CD14-positive monocyte (primary cell): ENCODE measurements around the gene ZNF225. TPM values are rescaled to one million over a fixed set of nuclear protein-coding genes. Genes with fewer than 3 reads are reported as not detected.
"Not testable (repeated sequence)": the region's sequence is repeated elsewhere in the genome, so short reads cannot be mapped to it uniquely, and the experiment has no call there.

Experiments
- DNase-seq, 3 donors: peaks; one replicate each; pipeline ENCODE4 v3.0.0-alpha.2; 2011 to 2022
- H2AFZ ChIP-seq: 2 replicates; pipeline ENCODE4 v1.6.0; 2012; ENCODE audit warnings: mild to moderate bottlenecking, low read depth, low read length, inconsistent platforms; ENCODE audit not compliant: insufficient read depth, poor library complexity, severe bottlenecking
- H3K27ac ChIP-seq, 2 donors: 1 replicate in 1 of 2; 2 replicates in 1 of 2; pipeline ENCODE4 v1.5.1; 2012 to 2013; ENCODE audit warnings: low read length in 2 of 2, control low read depth in 1 of 2, inconsistent platforms in 1 of 2, low read depth in 1 of 2, mild to moderate bottlenecking in 1 of 2
- H3K27me3 ChIP-seq, 2 donors: one replicate each; pipeline versions ENCODE4 v1.6.0 to v1.6.1; 2011 to 2013; ENCODE audit warnings: low read length in 2 of 2; ENCODE audit not compliant: control insufficient read depth in 2 of 2, insufficient read depth in 2 of 2
- H3K36me3 ChIP-seq, 2 donors: replicated peaks in 1 of 2; 1 replicate in 1 of 2; 2 replicates in 1 of 2; pipeline versions ENCODE4 v1.5.1 to v1.6.1; 2012 to 2013; ENCODE audit warnings: low read length in 2 of 2, control low read depth in 1 of 2, inconsistent platforms in 1 of 2, mild to moderate bottlenecking in 1 of 2; ENCODE audit not compliant: insufficient read depth in 2 of 2, control insufficient read depth in 1 of 2
- H3K4me1 ChIP-seq, 2 donors: 1 replicate in 1 of 2; 2 replicates in 1 of 2; pipeline versions ENCODE4 v1.5.1 to v1.6.1; 2012 to 2013; ENCODE audit warnings: low read length in 2 of 2, control low read depth in 1 of 2, inconsistent platforms in 1 of 2, mild to moderate bottlenecking in 1 of 2, moderate library complexity in 1 of 2; ENCODE audit not compliant: insufficient read depth in 2 of 2, control insufficient read depth in 1 of 2
- H3K4me2 ChIP-seq: replicated peaks from 2 replicates; pipeline ENCODE3; 2012; ENCODE audit warnings: low read length, moderate library complexity, mild to moderate bottlenecking; ENCODE audit not compliant: poor library complexity, severe bottlenecking; ENCODE audit errors: extremely low read depth
- H3K4me3 ChIP-seq, 3 experiments: fragments of 200-600 bp in 1 of 3; sonication (generic) in 1 of 3; replicated peaks in 1 of 3; 1 replicate in 2 of 3; 2 replicates in 1 of 3; pipeline ENCODE4 v1.5.1; 2011 to 2013; ENCODE audit warnings: low read length in 3 of 3, mild to moderate bottlenecking in 3 of 3, control low read depth in 2 of 3, low read depth in 2 of 3, inconsistent platforms in 1 of 3, moderate library complexity in 1 of 3
- H3K79me2 ChIP-seq: 2 replicates; pipeline ENCODE4 v1.6.0; 2012; ENCODE audit warnings: mild to moderate bottlenecking, control low read depth, inconsistent platforms, low read length, moderate library complexity; ENCODE audit not compliant: insufficient read depth
- H3K9ac ChIP-seq: 2 replicates; pipeline ENCODE4 v1.6.0; 2017; ENCODE audit warnings: low read length, mild to moderate bottlenecking; ENCODE audit not compliant: insufficient read depth, poor library complexity, severe bottlenecking
- H3K9me3 ChIP-seq, 2 donors: replicated peaks in 1 of 2; 1 replicate in 1 of 2; 2 replicates in 1 of 2; pipeline versions ENCODE4 v1.5.1 to v1.6.1; 2012 to 2013; ENCODE audit warnings: low read length in 2 of 2, control low read depth in 1 of 2; ENCODE audit not compliant: control insufficient read depth in 1 of 2, insufficient read depth in 1 of 2
- H4K20me1 ChIP-seq: 2 replicates; pipeline ENCODE4 v1.6.0; 2012; ENCODE audit warnings: mild to moderate bottlenecking, low read length, control low read depth, moderate library complexity; ENCODE audit not compliant: insufficient read depth
- H3K27ac Mint-ChIP-seq, 7 donors: one replicate each; pipeline ENCODE4 v1.8.0; 2020; ENCODE audit warnings: mild to moderate bottlenecking in 7 of 7, mixed read lengths in 7 of 7, moderate library complexity in 6 of 7, inconsistent platforms in 2 of 7
- H3K27me3 Mint-ChIP-seq, 3 donors: one replicate each; pipeline ENCODE4 v1.8.0; 2021 to 2022; ENCODE audit warnings: low read depth in 3 of 3, mild to moderate bottlenecking in 3 of 3, mixed read lengths in 3 of 3, moderate library complexity in 3 of 3, inconsistent platforms in 1 of 3
- H3K36me3 Mint-ChIP-seq, 2 donors: one replicate each; pipeline ENCODE4 v1.8.0; 2020; ENCODE audit warnings: mixed read lengths in 2 of 2, inconsistent platforms in 1 of 2, mild to moderate bottlenecking in 1 of 2
- H3K4me1 Mint-ChIP-seq: one replicate; pipeline ENCODE4 v1.8.0; 2020; ENCODE audit warnings: mild to moderate bottlenecking, mixed read lengths
- H3K4me3 Mint-ChIP-seq, 2 donors: one replicate each; pipeline ENCODE4 v1.8.0; 2020; ENCODE audit warnings: mild to moderate bottlenecking in 2 of 2, mixed read lengths in 2 of 2, moderate library complexity in 1 of 2
- H3K9me3 Mint-ChIP-seq, 7 donors: one replicate each; pipeline ENCODE4 v1.8.0; 2020 to 2022; ENCODE audit warnings: mixed read lengths in 7 of 7, mild to moderate bottlenecking in 6 of 7, moderate library complexity in 6 of 7, inconsistent platforms in 2 of 7
- WGBS: methylation state at CpG from one replicate; pipeline ENCODE4 v1.1.5; 2013; ENCODE audit warnings: missing lambda C conversion rate; ENCODE audit not compliant: insufficient coverage; 5-methylcytosine and 5-hydroxymethylcytosine counted together
- intact Hi-C, 2 donors: fragments of 100-400 bp; cut with micrococcal nuclease; formaldehyde crosslinking; loops; one replicate each; pipeline versions ENCODE4 v1.15.0 to v1.15.1; 2023
- polyA plus RNA-seq, 3 donors: library from polyadenylated mRNA; depleted of rRNA in 1 of 3; unstranded in 2 of 3; stranded (reverse) in 1 of 3; fragments of 300-500 nt in 2 of 3; fragments of >200 nt in 1 of 3; fragmentation: Illumina TruSeq in 2 of 3; gene quantifications; 1 replicate in 2 of 3; 2 replicates in 1 of 3; pipeline ENCODE4 v1.2.3, GENCODE V29; 2012 to 2021
- TF ChIP-seq, protein P1 (sequence below): fragments of 200-600 bp; IDR thresholded peaks from one replicate; pipeline ENCODE4 v1.8.0; 2022; ENCODE audit warnings: antibody characterized with exemption, mild to moderate bottlenecking

Gene ZNF225
- polyA plus RNA-seq, 3 donors: 0.86 to 1.1 (median 0.93) TPM

DNA sequence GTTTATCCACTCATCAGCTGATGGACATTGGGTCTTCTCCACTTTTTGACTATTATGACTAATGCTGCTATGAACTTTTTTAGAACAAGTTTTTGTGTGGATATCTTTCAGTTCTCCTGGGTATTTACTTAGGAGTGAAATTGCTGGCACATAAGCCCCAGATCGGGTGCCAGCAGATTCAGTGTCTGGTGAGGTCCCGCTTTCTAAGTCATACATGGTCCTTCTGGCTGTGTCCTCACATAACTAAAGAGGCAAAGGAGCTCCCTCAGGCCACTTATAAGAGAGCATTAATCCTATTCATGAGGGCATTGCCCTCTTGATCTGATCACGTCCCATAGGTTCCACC lies 51.1 kb downstream of the ZNF225 start:
- Histone ChIP-seq H3K27ac (peak overlapping the region in 1 of 2 donors; percentile 86), H3K4me2 (peak overlapping the region; percentile 92), H3K9ac (peak overlapping the region; percentile 72), H2AFZ (peak overlapping the region; percentile 86), H3K9me3 (peaks cover 41 to 77% of the 10 kb centered on the region in 2 donors), H3K79me2 (peaks cover 15% of the 10 kb centered on the region), H3K4me1 (peaks cover 11 to 16% of the 10 kb centered on the region in 2 donors), H3K27me3 (no peaks in the 10 kb centered on the region), H4K20me1 (no peaks in the 10 kb centered on the region), H3K4me3 (peak overlapping the region; percentile 66 to 91 (median 68)), H3K36me3 (peaks cover 7 to 29% of the 10 kb centered on the region in 2 donors)
- TF ChIP-seq, protein P1, sequence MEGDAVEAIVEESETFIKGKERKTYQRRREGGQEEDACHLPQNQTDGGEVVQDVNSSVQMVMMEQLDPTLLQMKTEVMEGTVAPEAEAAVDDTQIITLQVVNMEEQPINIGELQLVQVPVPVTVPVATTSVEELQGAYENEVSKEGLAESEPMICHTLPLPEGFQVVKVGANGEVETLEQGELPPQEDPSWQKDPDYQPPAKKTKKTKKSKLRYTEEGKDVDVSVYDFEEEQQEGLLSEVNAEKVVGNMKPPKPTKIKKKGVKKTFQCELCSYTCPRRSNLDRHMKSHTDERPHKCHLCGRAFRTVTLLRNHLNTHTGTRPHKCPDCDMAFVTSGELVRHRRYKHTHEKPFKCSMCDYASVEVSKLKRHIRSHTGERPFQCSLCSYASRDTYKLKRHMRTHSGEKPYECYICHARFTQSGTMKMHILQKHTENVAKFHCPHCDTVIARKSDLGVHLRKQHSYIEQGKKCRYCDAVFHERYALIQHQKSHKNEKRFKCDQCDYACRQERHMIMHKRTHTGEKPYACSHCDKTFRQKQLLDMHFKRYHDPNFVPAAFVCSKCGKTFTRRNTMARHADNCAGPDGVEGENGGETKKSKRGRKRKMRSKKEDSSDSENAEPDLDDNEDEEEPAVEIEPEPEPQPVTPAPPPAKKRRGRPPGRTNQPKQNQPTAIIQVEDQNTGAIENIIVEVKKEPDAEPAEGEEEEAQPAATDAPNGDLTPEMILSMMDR: no peak
- peak overlapping the region in 2 of 7 donors; percentile 88 to 95 for H3K27ac Mint-ChIP-seq
- H3K36me3 Mint-ChIP-seq: peaks cover 26 to 30% of the 10 kb centered on the region in 2 donors
- peaks cover 18% of the 10 kb centered on the region for H3K4me1 Mint-ChIP-seq
- no CpG with 5 or more reads among the region's 3 CpGs for WGBS
- peaks cover 36 to 85% (median 76%) of the 10 kb centered on the region in 7 donors for H3K9me3 Mint-ChIP-seq
- intact Hi-C loops: loop anchor here in 1 of 2 donors (5.0 kb wide), 2 partner anchors 48 to 72 kb away; partner anchors contain the start of genes ZNF224 and ZNF227
- DNase-seq: no peak
- peak overlapping the region; percentile 98 to 99 for H3K4me3 Mint-ChIP-seq
- peaks cover 1 to 10% (median 7%) of the 10 kb centered on the region in 3 donors for H3K27me3 Mint-ChIP-seq

DNA sequence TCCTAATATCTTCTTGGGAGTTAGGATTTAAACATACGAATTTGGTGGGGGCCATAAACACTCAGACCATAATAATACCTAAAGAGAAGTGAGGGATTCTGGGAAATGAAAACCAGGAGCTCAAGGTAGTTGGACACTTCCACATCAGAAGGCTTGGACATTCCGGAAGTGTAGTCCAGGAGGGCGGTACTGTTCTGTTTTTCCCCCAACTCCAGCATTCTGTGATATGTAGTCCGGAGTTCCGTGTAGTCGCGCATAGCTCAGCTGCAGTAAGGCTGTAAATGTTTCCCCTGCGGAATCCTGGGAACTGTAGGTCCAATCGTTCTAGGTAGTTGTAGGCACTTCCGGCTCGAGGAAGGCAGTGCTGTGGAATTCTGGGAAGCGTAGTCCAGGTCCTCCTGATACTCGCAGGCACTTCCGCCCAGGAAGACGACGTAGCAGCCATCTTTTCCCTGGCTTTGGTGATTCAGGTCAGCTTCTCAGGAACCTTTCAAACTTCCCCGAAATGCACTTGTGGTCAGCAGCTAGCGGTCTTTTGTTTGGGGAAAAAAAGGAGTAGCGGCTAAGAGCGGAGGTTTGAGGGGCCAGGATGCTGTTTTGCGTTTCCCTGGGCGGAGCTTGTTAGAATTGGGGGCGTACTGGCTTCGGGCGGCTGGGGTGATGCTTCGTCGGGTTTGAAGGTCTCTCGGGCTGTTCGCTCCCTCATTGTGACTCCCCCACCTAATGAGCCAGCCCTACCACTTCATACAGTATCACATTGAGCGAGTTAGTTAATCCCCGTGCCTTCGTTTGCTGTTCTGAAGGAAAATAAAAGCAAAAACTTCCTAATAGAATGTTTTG lies 51.7 kb downstream of the ZNF225 start, which contains the start of gene ZNF226:
Gene ZNF226 (plus strand): TSS at position 428 of the 840 bp plus-strand sequence. CDS start 4,981 bp downstream, outside the sequence.
- peaks cover 1 to 10% (median 7%) of the 10 kb centered on the region in 3 donors for H3K27me3 Mint-ChIP-seq
- Histone ChIP-seq H3K4me3 (peak within 1 kb of the TSS; percentile 66 to 91 (median 68)), H3K27ac (peak within 1 kb of the TSS; percentile 58 to 86), H3K4me1 (peaks cover 11 to 16% of the 10 kb centered on the region in 2 donors), H3K4me2 (peak within 1 kb of the TSS; percentile 92), H2AFZ (peak within 1 kb of the TSS; percentile 86), H3K36me3 (peaks cover 12 to 35% of the 10 kb centered on the region in 2 donors), H3K79me2 (peaks cover 15% of the 10 kb centered on the region), H3K9ac (peak within 1 kb of the TSS; percentile 72), H3K9me3 (peaks cover 40 to 77% of the 10 kb centered on the region in 2 donors), H3K27me3 (no peaks in the 10 kb centered on the region), H4K20me1 (no peaks in the 10 kb centered on the region)
- peak; percentile 89 to 96 (median 95) for DNase-seq
- H3K36me3 Mint-ChIP-seq: peaks cover 32 to 36% of the 10 kb centered on the region in 2 donors
- H3K27ac Mint-ChIP-seq: peak within 1 kb of the TSS; percentile 88 to 97 (median 96)
- peaks cover 36 to 84% (median 74%) of the 10 kb centered on the region in 7 donors for H3K9me3 Mint-ChIP-seq
- H3K4me1 Mint-ChIP-seq: peaks cover 18% of the 10 kb centered on the region
- TF ChIP-seq, protein P1: no peak
- WGBS: under 1% methylated on average over 17 of the region's 32 CpGs
- intact Hi-C loops: loop anchor here (5.0 kb wide), 3 partner anchors 42 to 73 kb away; partner anchors contain the start of genes ZNF224 (in 1 of the 2) and ZNF227 (in 1 of the 2)
- peak within 1 kb of the TSS; percentile 98 to 99 for H3K4me3 Mint-ChIP-seq

DNA sequence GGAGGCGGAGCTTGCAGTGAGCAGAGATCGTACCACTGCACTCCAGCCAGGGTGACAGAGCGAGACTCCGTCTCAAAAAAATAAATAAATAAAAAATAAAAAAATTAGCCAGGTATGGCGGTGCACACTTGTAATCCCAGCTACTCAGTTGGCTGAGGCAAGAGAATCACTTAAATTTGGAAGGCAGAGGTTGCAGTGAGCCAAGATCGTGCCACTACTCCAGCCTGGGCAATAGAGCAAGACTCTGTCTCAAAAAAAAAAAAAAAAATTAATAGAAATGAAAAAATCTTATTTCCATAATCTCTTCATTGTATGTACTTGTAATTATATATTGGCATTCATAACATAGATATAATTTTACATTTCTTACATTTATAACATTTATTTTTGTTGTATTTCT lies 57.5 kb downstream of the ZNF225 start:
- H3K4me1 Mint-ChIP-seq, H3K9ac ChIP-seq, H3K4me3 ChIP-seq, DNase-seq, H3K4me1 ChIP-seq, H3K27ac ChIP-seq, H3K27me3 ChIP-seq, H3K27ac Mint-ChIP-seq, H4K20me1 ChIP-seq, H3K4me3 Mint-ChIP-seq, intact Hi-C loops, H3K27me3 Mint-ChIP-seq, H2AFZ ChIP-seq, H3K4me2 ChIP-seq: not testable (repeated sequence)
- Mint-ChIP-seq H3K9me3 (peaks cover 52 to 83% (median 66%) of the 10 kb centered on the region in 7 donors), H3K36me3 (peaks cover 82 to 89% of the 10 kb centered on the region in 2 donors)
- Histone ChIP-seq H3K9me3 (peaks cover 30 to 82% of the 10 kb centered on the region in 2 donors), H3K79me2 (peaks cover 12% of the 10 kb centered on the region), H3K36me3 (peaks cover 62 to 91% of the 10 kb centered on the region in 2 donors)
- WGBS: 100% methylated on average over 1 of the region's 6 CpGs
